ENCODE measurements around the gene FARP1.

Gene FARP1

GRCh38 chr13:98438246-98439125 lies 295.6 kb downstream of the FARP1 start:
- Histone ChIP-seq H3K27me3 (replicated peaks; ENCODE audit: control insufficient read depth, insufficient read depth, low read length) (no peaks in the 10 kb centered on the region), H3K36me3 (ENCODE audit: control insufficient read depth, insufficient read depth, low read length, severe bottlenecking) (peaks cover 4% of the 10 kb centered on the region), H3K4me1 (ENCODE audit: control insufficient read depth, insufficient read depth, low read length) (peaks cover 6% of the 10 kb centered on the region), H3K4me3 (ENCODE audit: low read length) (no peak overlapping the region), H3K9ac (ENCODE audit: low read length) (no peak overlapping the region), H3K9me3 (ENCODE audit: control insufficient read depth, low read length) (no peaks in the 10 kb centered on the region)
- no peak for DNase-seq (ENCODE audit: low read depth)

GRCh38 chr13:98439126-98439828 lies 296.4 kb downstream of the FARP1 start:
- H3K9ac ChIP-seq (ENCODE audit: low read length) = no peak overlapping the region
- peaks cover 4% of the 10 kb centered on the region for H3K36me3 ChIP-seq (ENCODE audit: control insufficient read depth, insufficient read depth, low read length, severe bottlenecking)
- no peak for DNase-seq (ENCODE audit: low read depth)

GRCh38 chr13:98439896-98440295 lies 297.0 kb downstream of the FARP1 start:
- H3K9ac ChIP-seq (ENCODE audit: low read length) = no peak overlapping the region
- DNase-seq (ENCODE audit: low read depth) = no peak
- no peaks in the 10 kb centered on the region for H3K27me3 ChIP-seq (replicated peaks; ENCODE audit: control insufficient read depth, insufficient read depth, low read length)
- no peak overlapping the region for H3K4me3 ChIP-seq (ENCODE audit: low read length)
- H3K4me1 ChIP-seq (ENCODE audit: control insufficient read depth, insufficient read depth, low read length) = peaks cover 8% of the 10 kb centered on the region
- H3K36me3 ChIP-seq (ENCODE audit: control insufficient read depth, insufficient read depth, low read length, severe bottlenecking) = peaks cover 4% of the 10 kb centered on the region
- no peaks in the 10 kb centered on the region for H3K9me3 ChIP-seq (ENCODE audit: control insufficient read depth, low read length)

More at GRCh38 chr13:98439126-98439828, 296.4 kb downstream of the FARP1 start:
- Histone ChIP-seq H3K9me3 (ENCODE audit: control insufficient read depth, low read length) (no peaks in the 10 kb centered on the region), H3K4me3 (ENCODE audit: low read length) (no peak overlapping the region), H3K27me3 (replicated peaks; ENCODE audit: control insufficient read depth, insufficient read depth, low read length) (no peaks in the 10 kb centered on the region), H3K4me1 (ENCODE audit: control insufficient read depth, insufficient read depth, low read length) (peaks cover 8% of the 10 kb centered on the region)

GRCh38 chr13:98440390-98441055 lies 297.6 kb downstream of the FARP1 start:
- H3K4me3 ChIP-seq (ENCODE audit: low read length) = no peak overlapping the region
- no peaks in the 10 kb centered on the region for H3K9me3 ChIP-seq (ENCODE audit: control insufficient read depth, low read length)
- peaks cover 10% of the 10 kb centered on the region for H3K4me1 ChIP-seq (ENCODE audit: control insufficient read depth, insufficient read depth, low read length)
- H3K9ac ChIP-seq (ENCODE audit: low read length) = no peak overlapping the region
- no peaks in the 10 kb centered on the region for H3K27me3 ChIP-seq (replicated peaks; ENCODE audit: control insufficient read depth, insufficient read depth, low read length)
- no peak for DNase-seq (ENCODE audit: low read depth)
- peaks cover 4% of the 10 kb centered on the region for H3K36me3 ChIP-seq (ENCODE audit: control insufficient read depth, insufficient read depth, low read length, severe bottlenecking)

GRCh38 chr13:98441056-98441676 lies 298.3 kb downstream of the FARP1 start:
- Histone ChIP-seq H3K27me3 (replicated peaks; ENCODE audit: control insufficient read depth, insufficient read depth, low read length) (no peaks in the 10 kb centered on the region), H3K9me3 (ENCODE audit: control insufficient read depth, low read length) (no peaks in the 10 kb centered on the region), H3K4me1 (ENCODE audit: control insufficient read depth, insufficient read depth, low read length) (peaks cover 11% of the 10 kb centered on the region), H3K36me3 (ENCODE audit: control insufficient read depth, insufficient read depth, low read length, severe bottlenecking) (peaks cover 4% of the 10 kb centered on the region), H3K9ac (ENCODE audit: low read length) (no peak overlapping the region), H3K4me3 (ENCODE audit: low read length) (no peak overlapping the region)
- no peak for DNase-seq (ENCODE audit: low read depth)

GRCh38 chr13:98442391-98443230 lies 299.7 kb downstream of the FARP1 start:
- Histone ChIP-seq H3K4me1 (ENCODE audit: control insufficient read depth, insufficient read depth, low read length) (peaks cover 11% of the 10 kb centered on the region), H3K4me3 (ENCODE audit: low read length) (no peak overlapping the region), H3K9ac (ENCODE audit: low read length) (peak overlapping the region; percentile 48), H3K36me3 (ENCODE audit: control insufficient read depth, insufficient read depth, low read length, severe bottlenecking) (peaks cover 10% of the 10 kb centered on the region), H3K9me3 (ENCODE audit: control insufficient read depth, low read length) (no peaks in the 10 kb centered on the region), H3K27me3 (replicated peaks; ENCODE audit: control insufficient read depth, insufficient read depth, low read length) (no peaks in the 10 kb centered on the region)
- no peak for DNase-seq (ENCODE audit: low read depth)

- peak; percentile 58 for DNase-seq (ENCODE audit: low read depth)
- Histone ChIP-seq H3K4me3 (ENCODE audit: low read length) (no peak overlapping the region), H3K27me3 (replicated peaks; ENCODE audit: control insufficient read depth, insufficient read depth, low read length) (no peaks in the 10 kb centered on the region), H3K9me3 (ENCODE audit: control insufficient read depth, low read length) (no peaks in the 10 kb centered on the region), H3K4me1 (ENCODE audit: control insufficient read depth, insufficient read depth, low read length) (peaks cover 11% of the 10 kb centered on the region), H3K36me3 (ENCODE audit: control insufficient read depth, insufficient read depth, low read length, severe bottlenecking) (peaks cover 15% of the 10 kb centered on the region), H3K9ac (ENCODE audit: low read length) (peak overlapping the region; percentile 48)
Measured at GRCh38 chr13:98443329-98443728, 300.4 kb downstream of the FARP1 start.

GRCh38 chr13:98443800-98444325 lies 301.0 kb downstream of the FARP1 start:
- H3K4me3 ChIP-seq (ENCODE audit: low read length) = no peak overlapping the region
- no peaks in the 10 kb centered on the region for H3K27me3 ChIP-seq (replicated peaks; ENCODE audit: control insufficient read depth, insufficient read depth, low read length)
- DNase-seq (ENCODE audit: low read depth) = no peak
- H3K9me3 ChIP-seq (ENCODE audit: control insufficient read depth, low read length) = no peaks in the 10 kb centered on the region
- H3K36me3 ChIP-seq (ENCODE audit: control insufficient read depth, insufficient read depth, low read length, severe bottlenecking) = peaks cover 19% of the 10 kb centered on the region
- H3K9ac ChIP-seq (ENCODE audit: low read length) = peak overlapping the region; percentile 48
- H3K4me1 ChIP-seq (ENCODE audit: control insufficient read depth, insufficient read depth, low read length) = peaks cover 11% of the 10 kb centered on the region

GRCh38 chr13:98444381-98444780 lies 301.5 kb downstream of the FARP1 start:
- Histone ChIP-seq H3K9me3 (ENCODE audit: control insufficient read depth, low read length) (no peaks in the 10 kb centered on the region), H3K4me1 (ENCODE audit: control insufficient read depth, insufficient read depth, low read length) (peaks cover 11% of the 10 kb centered on the region), H3K4me3 (ENCODE audit: low read length) (no peak overlapping the region), H3K9ac (ENCODE audit: low read length) (no peak overlapping the region), H3K27me3 (replicated peaks; ENCODE audit: control insufficient read depth, insufficient read depth, low read length) (no peaks in the 10 kb centered on the region), H3K36me3 (ENCODE audit: control insufficient read depth, insufficient read depth, low read length, severe bottlenecking) (peaks cover 25% of the 10 kb centered on the region)
- DNase-seq (ENCODE audit: low read depth) = no peak

Data from adipocyte (in vitro differentiated cells).